Measurements from ENCODE around the gene SIX1.

GRCh38 chr14:60630129-60630528 lies 19.1 kb downstream of the SIX1 start:
- TF ChIP-seq KLF10 (tag by site-specific recombination; IDR thresholded peaks at IDR 0.05), result no peak
- no peak for TF ChIP-seq CTCF (tag by site-specific recombination; IDR thresholded peaks at IDR 0.05)
- TF ChIP-seq ATF2 (tag by site-specific recombination; IDR thresholded peaks at IDR 0.05; ENCODE audit: low read depth), result no peak
- no peak for TF ChIP-seq ZNF549 (tag by site-specific recombination; IDR thresholded peaks at IDR 0.05)
- no peak for TF ChIP-seq SP3 (tag by site-specific recombination; IDR thresholded peaks at IDR 0.05)
- no peak for TF ChIP-seq TCF7L2 (IDR thresholded peaks at IDR 0.05; ENCODE audit: borderline replicate concordance, low read depth, low read length)
- TF ChIP-seq ZNF24 (tag by site-specific recombination; IDR thresholded peaks at IDR 0.05), result no peak
- no peak for TF ChIP-seq ZNF184 (tag by site-specific recombination; IDR thresholded peaks at IDR 0.05)
